ENCODE data around the gene MOB3A. TPM values are rescaled to one million over a fixed set of nuclear protein-coding genes. Genes with fewer than 3 reads are reported as not detected.

Gene MOB3A
- total and polyA plus RNA-seq, 4 donors, result 17.7 to 86.6 (median 45.0) TPM

GRCh38 chr19:2114218-2114617, 18.1 kb upstream of the MOB3A start:
- Histone ChIP-seq H3K9ac (ENCODE audit: insufficient read depth in 1 of 2, low read length in 2 of 2) (no peak overlapping the region), H3K4me3 (no peak overlapping the region), H3K27ac (ENCODE audit: low read depth in 1 of 2, low read length in 1 of 2) (no peak overlapping the region), H3K4me1 (ENCODE audit: control insufficient read depth in 5 of 5, insufficient read depth in 5 of 5, low read length in 5 of 5) (no peaks in the 10 kb centered on the region), H3K9me3 (ENCODE audit: control insufficient read depth in 4 of 4, insufficient read depth in 3 of 4, low read length in 3 of 4) (no peaks in the 10 kb centered on the region), H3K36me3 (ENCODE audit: control insufficient read depth in 4 of 4, insufficient read depth in 4 of 4, low read length in 4 of 4) (peaks cover 19 to 97% (median 39%) of the 10 kb centered on the region in 4 donors), H3K27me3 (ENCODE audit: control insufficient read depth in 3 of 3, insufficient read depth in 3 of 3, low read length in 2 of 3) (no peaks in the 10 kb centered on the region)
- WGBS, 2 donors, result 93 to 96% methylated on average over 9 of the region's 9 CpGs
- ATAC-seq (ENCODE audit: insufficient read depth, low FRiP score), result no peak
- no peak for TF ChIP-seq CTCF (IDR thresholded peaks at IDR 0.05; ENCODE audit: control extremely low read depth, extremely low read depth)
- no peak for DNase-seq

- DNase-seq (no peak), ATAC-seq (ENCODE audit: insufficient read depth, low FRiP score) (no peak)
- Histone ChIP-seq H3K4me3 (no peak overlapping the region), H3K36me3 (ENCODE audit: control insufficient read depth in 4 of 4, insufficient read depth in 4 of 4, low read length in 4 of 4) (peaks cover 17 to 98% (median 38%) of the 10 kb centered on the region in 4 donors), H3K9me3 (ENCODE audit: control insufficient read depth in 4 of 4, insufficient read depth in 3 of 4, low read length in 3 of 4) (no peaks in the 10 kb centered on the region), H3K4me1 (ENCODE audit: control insufficient read depth in 5 of 5, insufficient read depth in 5 of 5, low read length in 5 of 5) (no peaks in the 10 kb centered on the region), H3K27me3 (ENCODE audit: control insufficient read depth in 3 of 3, insufficient read depth in 3 of 3, low read length in 2 of 3) (no peaks in the 10 kb centered on the region), H3K27ac (ENCODE audit: low read depth in 1 of 2, low read length in 1 of 2) (no peak overlapping the region), H3K9ac (ENCODE audit: insufficient read depth in 1 of 2, low read length in 2 of 2) (no peak overlapping the region)
- no peak for TF ChIP-seq CTCF (IDR thresholded peaks at IDR 0.05; ENCODE audit: control extremely low read depth, extremely low read depth)
- 94 to 96% methylated on average over 24 of the region's 24 CpGs for WGBS, 2 donors
These were observed 17.5 kb upstream of the MOB3A start for GRCh38 chr19:2113439-2114211.

- ATAC-seq (ENCODE audit: insufficient read depth, low FRiP score), result no peak
- 87 to 91% methylated on average over 23 of the region's 23 CpGs for WGBS, 2 donors
- DNase-seq, result no peak
- no peaks in the 10 kb centered on the region for H3K27me3 ChIP-seq (ENCODE audit: control insufficient read depth in 3 of 3, insufficient read depth in 3 of 3, low read length in 2 of 3)
- no peak overlapping the region for H3K4me3 ChIP-seq
- no peak overlapping the region for H3K27ac ChIP-seq (ENCODE audit: low read depth in 1 of 2, low read length in 1 of 2)
- peaks cover 16 to 96% (median 42%) of the 10 kb centered on the region in 4 donors for H3K36me3 ChIP-seq (ENCODE audit: control insufficient read depth in 4 of 4, insufficient read depth in 4 of 4, low read length in 4 of 4)
- TF ChIP-seq CTCF (IDR thresholded peaks at IDR 0.05; ENCODE audit: control extremely low read depth, extremely low read depth), result no peak
- H3K4me1 ChIP-seq (ENCODE audit: control insufficient read depth in 5 of 5, insufficient read depth in 5 of 5, low read length in 5 of 5), result no peaks in the 10 kb centered on the region
- H3K9ac ChIP-seq (ENCODE audit: insufficient read depth in 1 of 2, low read length in 2 of 2), result no peak overlapping the region
- no peaks in the 10 kb centered on the region for H3K9me3 ChIP-seq (ENCODE audit: control insufficient read depth in 4 of 4, insufficient read depth in 3 of 4, low read length in 3 of 4)
These were observed 16.6 kb upstream of the MOB3A start for GRCh38 chr19:2112516-2113320.
